Breast epithelium (tissue), 4 donors: ENCODE data around the gene NODAL. TPM values are rescaled to one million over a fixed set of nuclear protein-coding genes. Genes with fewer than 3 reads are reported as not detected.

Source experiments
- DNase-seq, 2 donors: peaks; one replicate each; pipeline ENCODE4 v3.0.0-alpha.2; 2019; ENCODE audit warnings: low spot score in 2 of 2
- H3K27ac ChIP-seq, 2 donors: fragments of 200-600 bp; sonication (generic) in 1 of 2; one replicate each; pipeline ENCODE4 v1.5.1; 2016 to 2019; ENCODE audit warnings: mild to moderate bottlenecking in 1 of 2
- H3K27me3 ChIP-seq, 2 donors: fragments of 200-600 bp; sonication (generic) in 1 of 2; one replicate each; pipeline versions ENCODE4 v1.5.1 to v1.6.0; 2017 to 2019; ENCODE audit warnings: control low read depth in 1 of 2, mild to moderate bottlenecking in 1 of 2
- H3K36me3 ChIP-seq: fragments of 200-600 bp; one replicate; pipeline ENCODE4 v1.5.1; 2019
- H3K4me1 ChIP-seq, 2 donors: fragments of 200-600 bp; sonication (generic); one replicate each; pipeline ENCODE4 v1.5.1; 2016 to 2019; ENCODE audit warnings: control low read depth in 1 of 2
- H3K4me3 ChIP-seq, 3 donors: fragments of 200-600 bp; sonication (generic); 1 replicate in 2 of 3; 2 replicates in 1 of 3; pipeline ENCODE4 v1.5.1; 2016 to 2019; ENCODE audit warnings: mild to moderate bottlenecking in 3 of 3, moderate library complexity in 2 of 3
- H3K9me3 ChIP-seq, 2 donors: fragments of 200-600 bp; sonication (generic) in 1 of 2; one replicate each; pipeline ENCODE4 v1.5.1; 2016 to 2019; ENCODE audit warnings: control low read depth in 1 of 2
- POLR2A ChIP-seq: fragments of 450-650 bp; IDR thresholded peaks from one replicate; pipeline ENCODE4 v1.6.1; 2016; ENCODE audit warnings: antibody characterized with exemption, mild to moderate bottlenecking, moderate library complexity
- POLR2AphosphoS5 ChIP-seq, 3 donors: sonication (generic); formaldehyde crosslinking; IDR thresholded peaks; one replicate each; pipeline ENCODE4 v1.6.1; 2017; ENCODE audit warnings: antibody characterized with exemption in 3 of 3
- intact Hi-C: fragments of 100-400 bp; cut with DNase I; formaldehyde crosslinking; loops from one replicate; pipeline ENCODE4 v1.15.1; 2023; ENCODE audit warnings: low total_unique reads
- total RNA-seq, 3 donors: library from RNA; depleted of rRNA; stranded (reverse); fragments of >200 nt; gene quantifications; one replicate each; pipeline ENCODE4 v1.1.0, GENCODE V29; 2016
- TF ChIP-seq, protein P1 (sequence below), 3 donors: fragments of 450-650 bp; IDR thresholded peaks; one replicate each; pipeline ENCODE4 v1.5.1; 2016 to 2017; ENCODE audit warnings: antibody characterized with exemption in 3 of 3, mild to moderate bottlenecking in 3 of 3, moderate library complexity in 3 of 3

The NODAL gene
- total RNA-seq, 3 donors from 2014 or later = not detected

DNA sequence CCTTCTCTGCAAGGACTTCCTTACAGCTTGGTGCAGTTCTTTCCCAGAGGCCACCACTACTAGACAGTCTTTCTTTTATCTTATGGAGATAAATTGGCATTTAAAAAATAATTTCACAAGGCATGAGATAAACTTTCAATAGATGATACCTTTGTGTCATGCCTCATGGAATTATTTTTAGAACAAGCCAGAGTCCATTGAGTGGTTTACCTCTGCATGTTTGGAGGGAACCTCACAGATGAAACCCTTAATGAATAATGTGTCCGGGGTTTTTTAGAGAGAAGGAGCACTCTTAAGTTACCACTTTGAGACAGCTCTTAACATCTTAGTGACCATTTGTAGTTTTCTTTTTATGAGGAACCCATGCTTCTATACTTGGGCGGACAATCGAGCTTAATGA, 17.2 kb downstream of the NODAL start:
- H3K27me3 ChIP-seq = no peaks in the 10 kb centered on the region
- H3K27ac ChIP-seq = no peak overlapping the region
- TF ChIP-seq POLR2AphosphoS5 (IDR thresholded peaks at IDR 0.05) = no peak
- no peak for TF ChIP-seq POLR2A
- TF ChIP-seq, protein P1, sequence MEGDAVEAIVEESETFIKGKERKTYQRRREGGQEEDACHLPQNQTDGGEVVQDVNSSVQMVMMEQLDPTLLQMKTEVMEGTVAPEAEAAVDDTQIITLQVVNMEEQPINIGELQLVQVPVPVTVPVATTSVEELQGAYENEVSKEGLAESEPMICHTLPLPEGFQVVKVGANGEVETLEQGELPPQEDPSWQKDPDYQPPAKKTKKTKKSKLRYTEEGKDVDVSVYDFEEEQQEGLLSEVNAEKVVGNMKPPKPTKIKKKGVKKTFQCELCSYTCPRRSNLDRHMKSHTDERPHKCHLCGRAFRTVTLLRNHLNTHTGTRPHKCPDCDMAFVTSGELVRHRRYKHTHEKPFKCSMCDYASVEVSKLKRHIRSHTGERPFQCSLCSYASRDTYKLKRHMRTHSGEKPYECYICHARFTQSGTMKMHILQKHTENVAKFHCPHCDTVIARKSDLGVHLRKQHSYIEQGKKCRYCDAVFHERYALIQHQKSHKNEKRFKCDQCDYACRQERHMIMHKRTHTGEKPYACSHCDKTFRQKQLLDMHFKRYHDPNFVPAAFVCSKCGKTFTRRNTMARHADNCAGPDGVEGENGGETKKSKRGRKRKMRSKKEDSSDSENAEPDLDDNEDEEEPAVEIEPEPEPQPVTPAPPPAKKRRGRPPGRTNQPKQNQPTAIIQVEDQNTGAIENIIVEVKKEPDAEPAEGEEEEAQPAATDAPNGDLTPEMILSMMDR (IDR thresholded peaks at IDR 0.05) = no peak
- no peaks in the 10 kb centered on the region for H3K9me3 ChIP-seq
- H3K4me3 ChIP-seq = no peak overlapping the region
- intact Hi-C loops = no loop called here
- DNase-seq = no peak
- no peaks in the 10 kb centered on the region for H3K4me1 ChIP-seq
- no peaks in the 10 kb centered on the region for H3K36me3 ChIP-seq

DNA sequence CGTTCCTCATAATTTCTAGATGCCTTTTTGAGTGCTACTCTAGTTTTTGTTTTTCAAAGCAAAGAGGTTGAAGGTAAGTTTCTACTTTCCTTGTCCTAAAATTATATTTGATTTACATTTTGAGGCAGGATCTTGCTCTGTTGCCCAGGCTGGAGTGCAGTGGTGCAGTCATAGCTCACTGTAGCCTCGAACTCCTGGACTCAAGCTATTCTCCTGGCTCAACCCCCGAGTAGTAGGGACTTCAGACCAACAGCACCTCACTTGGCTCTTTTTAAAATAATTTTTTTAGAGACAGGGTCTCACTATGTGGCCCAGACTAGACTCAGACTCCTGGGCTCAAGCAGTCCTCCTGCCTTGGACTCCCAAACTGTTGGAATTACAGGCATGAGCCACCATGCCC, 22.8 kb downstream of the NODAL start:
- TF ChIP-seq, protein P1 (IDR thresholded peaks at IDR 0.05) = no peak
- TF ChIP-seq POLR2A = no peak
- TF ChIP-seq POLR2AphosphoS5 (IDR thresholded peaks at IDR 0.05) = no peak
- no peak for DNase-seq
- no peak overlapping the region for H3K27ac ChIP-seq
- intact Hi-C loops = no loop called here
- no peaks in the 10 kb centered on the region for H3K27me3 ChIP-seq
- no peaks in the 10 kb centered on the region for H3K9me3 ChIP-seq
- no peak overlapping the region for H3K4me3 ChIP-seq
- H3K4me1 ChIP-seq = no peaks in the 10 kb centered on the region
- H3K36me3 ChIP-seq = no peaks in the 10 kb centered on the region

DNA sequence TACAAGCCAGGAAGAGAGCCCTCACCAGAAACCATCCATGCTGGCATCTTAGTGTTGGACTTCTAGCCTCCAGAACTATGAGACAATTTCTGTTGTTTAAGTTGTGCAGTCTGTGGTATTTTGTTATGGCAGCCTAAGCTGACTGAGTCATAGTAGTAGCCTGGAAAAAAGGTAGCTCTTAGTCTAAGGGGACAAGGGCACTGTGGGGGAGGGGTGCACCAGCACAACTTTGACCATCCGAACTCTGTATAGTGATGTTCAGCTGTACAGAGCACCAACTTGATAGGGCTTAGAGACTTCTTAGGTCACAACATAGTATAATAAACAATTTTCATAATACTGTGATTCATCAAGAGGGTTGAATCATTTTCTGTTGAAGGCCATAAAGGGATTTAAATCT, 23.3 kb downstream of the NODAL start:
- DNase-seq = no peak
- intact Hi-C loops = no loop called here
- no peaks in the 10 kb centered on the region for H3K36me3 ChIP-seq
- H3K4me3 ChIP-seq = no peak overlapping the region
- no peaks in the 10 kb centered on the region for H3K9me3 ChIP-seq
- no peaks in the 10 kb centered on the region for H3K27me3 ChIP-seq
- TF ChIP-seq POLR2AphosphoS5 (IDR thresholded peaks at IDR 0.05) (no peak), POLR2A (no peak)
- TF ChIP-seq, protein P1 (IDR thresholded peaks at IDR 0.05) = no peak
- no peak overlapping the region for H3K27ac ChIP-seq
- no peaks in the 10 kb centered on the region for H3K4me1 ChIP-seq

DNA sequence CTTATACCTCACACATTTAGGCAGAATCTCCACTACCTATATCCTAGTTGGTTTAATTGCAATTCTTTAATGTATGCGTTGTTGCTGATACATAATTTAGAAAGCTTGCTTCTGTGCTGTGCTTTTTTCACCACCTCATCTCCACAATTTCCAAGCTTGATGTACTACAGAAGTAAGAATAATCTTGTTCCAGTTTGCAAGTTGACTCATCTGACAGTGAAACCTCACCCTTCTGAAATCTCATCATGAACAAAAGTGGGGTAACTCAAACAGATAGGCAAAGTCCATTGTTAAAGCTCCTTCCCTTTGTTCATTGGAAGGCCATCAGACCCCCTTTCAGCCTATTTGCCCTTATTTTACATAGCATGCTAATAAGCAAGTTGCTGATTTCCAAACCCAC, 23.9 kb downstream of the NODAL start:
- intact Hi-C loops = no loop called here
- TF ChIP-seq, protein P1 (IDR thresholded peaks at IDR 0.05) = no peak
- TF ChIP-seq POLR2AphosphoS5 (IDR thresholded peaks at IDR 0.05) (no peak), POLR2A (no peak)

DNA sequence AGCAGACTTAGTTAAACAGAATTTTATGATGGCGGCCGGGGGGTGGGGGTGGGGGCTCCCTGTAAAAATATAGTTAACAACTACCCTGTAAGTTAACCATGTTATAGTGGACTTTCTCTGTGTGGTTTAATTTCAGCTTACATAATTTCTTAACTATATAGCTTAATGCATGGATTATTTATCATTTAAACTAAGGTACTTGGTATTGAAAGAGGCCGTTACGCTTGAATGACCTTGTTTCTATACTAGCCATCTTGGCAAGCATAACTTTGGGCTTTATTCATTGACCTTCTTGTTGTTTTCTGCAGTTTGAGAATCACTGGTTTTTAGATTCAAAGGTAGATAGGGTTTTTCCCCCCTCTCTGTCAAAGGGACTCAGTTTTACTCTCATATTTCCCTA, 29.1 kb downstream of the NODAL start:
- Histone ChIP-seq H3K27me3 (no peaks in the 10 kb centered on the region), H3K36me3 (no peaks in the 10 kb centered on the region), H3K9me3 (no peaks in the 10 kb centered on the region), H3K4me3 (no peak overlapping the region), H3K27ac (no peak overlapping the region), H3K4me1 (peaks cover 0 to 7% of the 10 kb centered on the region in 2 donors)
- no peak for TF ChIP-seq POLR2A
- TF ChIP-seq, protein P1 (IDR thresholded peaks at IDR 0.05) = no peak
- intact Hi-C loops = no loop called here
- DNase-seq = no peak

More for the DNA sequence above, 23.9 kb downstream of the NODAL start:
- H3K36me3 ChIP-seq = no peaks in the 10 kb centered on the region
- H3K4me1 ChIP-seq = no peaks in the 10 kb centered on the region
- H3K27me3 ChIP-seq = no peaks in the 10 kb centered on the region
- H3K27ac ChIP-seq = no peak overlapping the region
- no peak overlapping the region for H3K4me3 ChIP-seq
- DNase-seq = no peak
- H3K9me3 ChIP-seq = no peaks in the 10 kb centered on the region
